ENCODE results near the gene TMC5. TPM values are rescaled to one million over a fixed set of nuclear protein-coding genes. Genes with fewer than 3 reads are reported as not detected.
"Not testable (repeated sequence)": the region's sequence is repeated elsewhere in the genome, so short reads cannot be mapped to it uniquely, and the experiment has no call there.

Gene TMC5
- total RNA-seq, 1 donor from 2014 or later: not detected

DNA sequence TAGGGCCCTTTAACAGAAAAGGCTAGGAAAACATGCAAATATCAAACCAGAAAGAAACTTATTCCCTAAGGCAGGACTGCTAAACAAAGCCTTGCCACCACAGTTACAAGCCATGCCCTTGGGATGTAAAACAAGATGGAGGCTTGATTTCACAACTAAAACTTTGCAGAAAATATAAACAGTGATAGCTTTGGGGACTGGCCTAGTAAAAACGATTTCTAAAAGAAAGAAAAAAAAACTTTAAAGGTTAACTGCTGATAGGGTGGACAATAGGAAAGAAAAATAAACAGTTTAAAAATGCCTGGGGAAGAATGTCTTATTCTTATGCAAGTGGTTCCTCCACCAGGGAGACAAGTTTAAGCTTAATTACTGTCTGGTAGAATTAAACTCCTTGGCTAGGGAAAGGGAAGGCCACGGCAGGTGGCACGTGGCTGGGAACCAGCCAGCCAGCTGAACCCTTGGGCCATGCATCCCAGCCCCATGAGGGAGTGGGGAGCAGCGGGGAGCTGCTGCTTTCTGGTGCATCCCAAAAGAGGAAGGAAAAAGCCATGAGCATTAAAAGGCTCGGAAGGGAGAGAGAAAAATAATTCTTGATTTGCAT lies 10.7 kb upstream of the TMC5 start:
- no peak for DNase-seq (ENCODE audit: low read depth, low spot score)

DNA sequence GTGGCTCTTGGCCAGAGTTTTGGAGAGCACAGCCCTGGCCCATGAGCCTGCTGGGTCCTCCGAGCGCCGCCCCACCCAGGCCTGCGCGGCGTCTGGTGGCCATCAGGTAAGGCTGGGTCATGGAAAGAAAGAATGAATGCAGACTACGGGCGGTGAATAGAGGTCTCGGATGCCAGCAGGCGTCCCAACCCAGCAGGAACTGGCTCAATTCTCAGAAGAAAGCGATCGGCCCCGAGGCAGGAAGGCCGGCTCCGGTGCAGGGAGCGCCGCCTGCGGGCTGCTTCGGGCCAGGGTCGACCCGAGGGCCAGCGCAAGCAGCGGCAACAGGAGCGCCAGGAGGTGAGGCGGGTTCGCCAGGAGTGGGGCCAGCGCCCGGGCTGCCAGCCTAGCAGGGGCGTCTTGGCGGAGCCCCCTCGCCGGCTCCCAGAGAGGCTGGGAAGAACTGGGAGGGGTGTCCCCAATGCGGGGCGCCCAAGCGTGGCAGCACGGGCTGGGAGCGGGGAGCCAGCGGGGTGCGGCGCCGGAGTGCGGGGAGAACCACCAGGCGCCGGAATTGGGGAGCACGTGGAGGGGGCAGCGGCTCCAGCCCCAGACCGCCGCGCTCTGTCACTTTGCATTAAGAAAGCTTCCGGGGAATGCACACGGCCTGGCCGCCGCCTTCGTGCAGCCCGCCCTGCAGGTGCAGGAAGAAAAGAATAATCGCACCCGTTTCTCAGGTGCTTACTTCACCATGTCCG lies 7.1 kb upstream of the TMC5 start:
- no peak for DNase-seq (ENCODE audit: low read depth, low spot score)

DNA sequence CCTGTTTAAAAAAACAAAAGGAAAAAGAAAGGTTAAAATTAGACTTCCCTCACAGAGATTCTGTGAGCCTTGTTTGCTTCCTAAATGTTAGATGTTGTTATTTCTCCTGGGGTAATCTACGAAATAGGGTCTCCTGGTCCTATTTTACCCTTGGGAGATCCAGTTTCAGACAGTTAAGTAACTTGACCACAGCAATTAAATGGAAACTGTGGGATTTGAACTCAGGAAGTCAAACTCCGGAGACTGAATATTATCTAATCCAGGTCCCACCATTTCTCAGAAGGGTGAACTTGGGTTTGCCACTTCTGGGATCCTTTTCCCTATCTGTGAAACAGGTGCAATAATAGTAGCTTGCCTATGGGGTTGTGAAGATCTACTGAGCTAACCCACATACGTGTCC lies 6.4 kb upstream of the TMC5 start:
- no peak for DNase-seq (ENCODE audit: low read depth, low spot score)

DNA sequence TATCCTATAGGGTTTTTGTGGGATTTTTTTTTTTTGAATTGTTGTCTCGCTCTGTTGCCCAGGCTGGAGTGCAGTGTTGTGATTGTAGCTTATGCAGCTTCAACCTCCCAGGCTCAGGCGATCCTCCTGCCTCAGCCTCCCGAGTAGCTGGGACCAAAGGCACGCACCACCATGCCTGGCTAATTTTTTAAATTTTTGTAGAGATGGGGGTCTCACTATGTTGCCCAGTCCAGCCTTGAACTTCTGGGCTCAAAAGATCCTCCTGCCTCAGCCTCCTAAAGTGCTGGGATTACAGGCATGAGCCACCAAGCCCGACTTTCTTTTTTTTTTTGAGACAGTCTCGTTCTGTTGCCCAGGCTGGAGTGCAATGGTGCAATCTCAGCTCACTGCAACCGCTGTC lies 5.6 kb upstream of the TMC5 start:
- not testable (repeated sequence) for DNase-seq (ENCODE audit: low read depth, low spot score)

DNA sequence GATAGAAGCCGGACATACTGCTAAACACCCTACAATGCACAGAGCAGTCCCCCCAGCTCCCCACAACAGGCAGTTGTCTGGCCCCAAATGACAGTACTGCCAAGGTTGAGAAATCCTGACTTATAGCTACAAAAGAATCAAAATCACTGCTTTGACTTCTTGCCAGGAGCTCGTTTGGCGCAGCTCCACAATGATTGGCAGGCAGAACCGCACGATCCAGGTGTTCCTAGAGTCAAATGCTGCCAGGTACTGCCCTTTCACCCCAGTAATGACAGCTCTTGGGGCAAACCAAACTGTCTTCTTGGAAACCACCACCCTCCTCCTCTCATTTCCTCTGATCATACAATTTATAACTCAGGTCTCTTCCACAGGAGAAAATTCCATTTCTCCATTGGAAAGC lies 2.2 kb upstream of the TMC5 start:
- no peak for DNase-seq (ENCODE audit: low read depth, low spot score)

DNA sequence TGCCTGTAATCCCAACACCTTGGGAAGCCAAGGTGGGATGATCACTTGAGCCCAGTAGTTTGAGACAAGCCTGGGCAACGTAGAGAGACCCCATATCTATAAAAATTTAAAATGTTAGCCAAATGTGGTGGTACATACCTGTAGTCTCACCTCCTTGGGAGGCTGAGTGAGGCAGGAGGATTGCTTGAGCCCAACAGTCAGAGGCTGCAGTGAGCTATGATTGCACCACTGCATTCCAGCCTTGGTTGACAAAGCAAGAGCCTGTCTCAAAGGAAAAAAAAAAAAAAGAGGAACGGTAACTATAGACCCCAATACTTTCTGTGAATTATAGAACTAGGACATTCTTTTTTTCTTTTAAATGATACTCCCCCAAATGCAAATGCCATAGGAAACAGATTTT lies 1.8 kb upstream of the TMC5 start:
- no peak for DNase-seq (ENCODE audit: low read depth, low spot score)

DNA sequence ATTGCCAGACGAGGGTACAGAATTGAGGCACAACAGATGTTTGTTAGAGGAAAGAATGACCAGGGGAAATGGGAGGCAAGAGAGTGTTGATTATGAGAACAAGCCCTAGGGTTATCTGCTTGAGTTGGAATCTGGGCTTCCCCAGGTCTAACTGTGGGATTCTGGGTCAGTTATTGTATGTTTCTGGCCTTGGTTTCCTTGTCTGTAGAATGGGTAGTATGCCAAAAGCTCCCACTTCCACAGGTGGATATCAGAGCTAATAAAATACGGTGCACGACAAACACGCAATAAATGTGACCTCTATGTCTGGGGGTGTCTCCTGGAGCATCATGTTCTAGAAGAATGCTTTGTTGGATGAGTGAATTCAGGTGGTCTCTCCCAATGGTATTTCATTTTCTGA lies 517 bp downstream of the TMC5 start:
- DNase-seq (ENCODE audit: low read depth, low spot score): no peak

DNA sequence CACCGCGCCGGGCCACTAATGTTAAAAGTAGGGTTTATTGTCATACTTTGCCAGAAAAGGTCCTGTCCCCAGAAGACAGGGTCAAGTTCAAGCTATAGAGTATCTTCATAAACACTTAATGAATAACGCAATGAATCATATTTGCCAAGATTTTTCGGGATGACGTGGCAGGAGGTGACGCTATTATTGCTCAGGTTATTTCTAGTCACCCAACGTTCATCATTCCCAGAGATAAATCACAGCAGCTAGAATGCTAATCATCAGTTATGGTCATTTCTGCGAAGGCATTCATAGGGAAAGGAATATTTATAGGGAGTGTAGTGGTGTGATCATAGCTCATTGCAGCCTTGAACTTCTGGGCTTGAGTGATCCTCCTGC lies 2.0 kb downstream of the TMC5 start:
- no peak for DNase-seq (ENCODE audit: low read depth, low spot score)

DNA sequence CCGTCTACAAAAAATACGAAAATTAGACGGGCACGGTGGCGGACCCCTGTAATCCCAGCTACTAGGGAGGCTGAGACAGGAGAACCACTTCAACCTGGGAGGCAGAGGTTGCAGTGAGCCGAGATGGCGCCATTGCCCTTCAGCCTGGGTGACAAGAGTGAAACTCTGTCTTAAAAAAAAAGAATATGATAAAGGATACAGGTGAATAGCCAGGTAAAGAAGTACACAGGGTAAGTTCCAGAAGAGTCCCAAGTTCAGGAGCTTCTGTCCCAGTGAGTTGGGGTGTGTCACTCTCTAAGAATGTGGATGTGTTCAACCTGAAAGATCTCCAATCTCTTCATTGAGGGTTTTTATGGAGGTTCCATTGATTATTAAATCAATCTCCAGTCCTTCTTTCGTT lies 6.8 kb downstream of the TMC5 start:
- no peak for DNase-seq (ENCODE audit: low read depth, low spot score)

DNA sequence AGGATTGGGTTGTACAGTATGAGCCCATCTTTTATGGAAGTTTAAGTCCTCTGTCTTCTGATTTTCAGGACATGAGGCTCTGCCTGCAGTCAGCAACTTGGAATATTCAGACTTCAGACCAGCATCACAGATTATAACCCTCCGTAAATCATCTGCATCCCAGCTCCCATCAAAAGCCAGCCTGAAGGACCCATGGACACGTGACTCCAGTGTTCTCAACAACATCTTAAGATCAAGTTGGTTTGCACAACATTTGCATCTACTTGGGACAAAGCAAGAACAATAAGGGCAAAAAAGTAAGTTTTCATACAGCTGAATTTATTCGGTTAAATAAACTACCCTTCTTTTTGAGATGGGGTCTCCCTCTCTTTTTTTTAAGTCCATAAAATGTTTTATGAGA lies 12.7 kb downstream of the TMC5 start:
- no peak for DNase-seq (ENCODE audit: low read depth, low spot score)

DNA sequence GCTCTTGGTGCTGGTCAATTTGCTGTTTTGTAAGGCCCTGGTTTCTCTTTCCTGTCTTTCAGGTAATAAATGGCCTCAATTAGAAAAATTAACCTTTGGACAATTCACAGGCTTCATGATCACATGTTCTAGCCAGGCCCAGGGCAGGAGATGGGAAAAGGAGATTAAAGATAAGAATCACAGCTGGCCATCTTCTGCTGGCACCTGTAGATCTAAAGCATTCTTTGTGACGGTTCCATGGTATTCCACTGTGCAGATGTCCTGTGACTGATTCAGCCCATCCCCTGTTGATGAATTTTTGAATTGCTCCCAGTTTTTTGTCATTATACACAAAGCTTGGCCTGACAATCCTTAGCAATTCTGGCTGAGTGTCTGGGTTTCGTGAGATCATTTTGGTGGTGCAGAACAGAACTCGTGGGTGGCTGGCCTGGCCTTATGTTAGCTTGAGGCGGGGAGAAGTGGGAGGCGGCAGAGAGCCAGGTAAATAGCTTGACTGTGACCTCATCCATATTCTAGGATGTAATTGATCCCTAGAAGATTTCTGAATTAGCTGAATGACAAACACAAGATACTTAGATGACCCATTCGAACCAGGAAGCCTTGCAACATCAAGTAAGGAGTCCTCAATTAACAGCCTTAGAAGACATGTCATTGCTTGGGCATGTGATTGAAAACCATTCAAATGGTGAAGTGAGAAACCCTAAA lies 14.1 kb downstream of the TMC5 start:
- DNase-seq (ENCODE audit: low read depth, low spot score): no peak

DNA sequence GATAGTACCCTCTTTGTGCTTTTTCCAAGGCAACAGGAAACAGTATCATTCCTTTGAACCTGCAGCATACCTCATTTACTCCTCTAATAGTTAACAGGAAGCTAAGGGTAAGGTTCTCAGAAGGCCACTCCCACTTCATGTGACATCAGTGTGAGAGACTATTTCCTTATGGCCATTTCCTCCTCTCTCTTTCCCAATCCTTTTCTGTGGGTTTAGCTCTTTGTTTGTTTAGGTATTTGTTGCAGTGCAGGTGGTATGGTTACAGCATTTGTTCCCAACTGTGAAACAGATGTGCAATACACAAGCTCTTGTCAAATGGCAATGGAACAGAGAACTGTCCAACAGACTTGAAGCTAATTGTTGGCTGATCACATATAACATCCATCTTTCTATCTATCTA lies 14.7 kb downstream of the TMC5 start:
- no peak for DNase-seq (ENCODE audit: low read depth, low spot score)

DNA sequence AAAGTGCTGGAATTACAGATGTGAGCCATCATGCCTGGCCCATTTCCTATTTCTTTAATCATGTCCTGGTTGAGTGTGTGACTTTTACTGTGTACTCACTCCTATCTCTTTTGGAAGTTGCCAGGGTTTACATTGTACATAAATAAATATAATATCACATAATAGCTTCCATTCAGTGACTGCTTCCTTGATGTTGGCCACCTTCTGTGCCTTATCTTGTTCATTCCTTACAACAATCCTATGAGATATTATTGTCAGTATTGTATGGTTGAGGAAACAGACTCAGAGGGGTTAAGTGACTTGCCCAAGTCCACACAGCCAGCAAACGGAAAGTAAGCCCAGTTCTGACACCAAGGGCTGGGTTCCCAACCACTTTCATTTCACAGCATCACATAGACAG lies 16.9 kb downstream of the TMC5 start:
- DNase-seq (ENCODE audit: low read depth, low spot score): no peak

DNA sequence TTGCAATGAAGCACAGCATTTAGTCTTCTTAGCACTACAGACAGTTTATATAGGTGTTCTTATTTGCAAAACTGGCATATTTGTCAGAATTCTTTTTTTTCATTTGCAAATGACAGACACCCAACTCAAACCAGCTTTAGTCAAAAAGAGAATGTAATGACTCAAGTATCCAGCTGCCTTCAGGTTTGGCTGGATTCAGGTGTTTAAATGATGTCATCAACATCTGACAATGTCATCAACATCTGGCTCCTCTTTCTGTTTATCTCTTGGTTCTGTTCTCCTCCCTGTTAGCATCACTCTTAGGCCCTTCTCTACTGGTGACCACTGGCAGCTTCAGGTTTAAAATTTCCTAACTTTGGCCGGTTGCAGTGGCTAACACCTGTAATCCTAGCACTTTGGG lies 18.9 kb downstream of the TMC5 start:
- no peak for DNase-seq (ENCODE audit: low read depth, low spot score)

DNA sequence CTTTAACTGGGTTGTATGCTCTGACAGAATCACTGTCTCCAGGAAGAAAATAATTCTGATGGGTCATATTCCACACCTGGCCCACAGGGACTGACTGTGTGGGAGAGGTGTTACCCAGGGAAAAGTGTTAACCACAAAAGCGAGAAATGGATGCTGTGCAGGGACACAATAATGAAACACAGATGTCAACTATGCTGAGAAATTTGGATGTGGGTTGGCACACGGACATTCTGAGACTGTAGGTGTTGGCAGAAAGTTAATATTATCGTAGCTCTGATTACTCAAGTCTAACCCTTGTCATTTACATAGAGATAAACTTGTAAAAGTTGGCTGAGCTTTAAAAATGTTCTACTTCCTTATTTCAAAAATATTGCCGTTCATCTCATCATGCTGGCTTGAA lies 19.6 kb downstream of the TMC5 start:
- DNase-seq (ENCODE audit: low read depth, low spot score): no peak

DNA sequence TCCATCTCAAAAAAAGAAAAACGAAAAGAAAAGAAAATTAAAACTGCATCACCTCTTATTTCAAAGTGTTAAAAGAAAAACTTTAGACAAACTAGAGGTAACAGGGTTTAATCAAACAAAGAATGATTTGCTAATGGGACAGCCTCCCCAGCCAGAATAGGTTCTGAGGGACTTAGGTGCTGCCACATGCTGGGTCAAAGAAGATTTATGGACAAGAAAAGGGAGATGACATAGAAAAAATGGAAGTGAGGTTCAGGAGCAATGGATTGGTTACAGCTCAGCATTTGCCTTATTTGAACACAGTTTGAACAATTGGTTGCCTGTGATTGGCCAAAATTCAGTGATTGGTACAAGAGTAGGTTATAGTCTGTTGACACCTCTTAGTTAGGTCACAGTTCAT lies 21.1 kb downstream of the TMC5 start:
- no peak for DNase-seq (ENCODE audit: low read depth, low spot score)

DNA sequence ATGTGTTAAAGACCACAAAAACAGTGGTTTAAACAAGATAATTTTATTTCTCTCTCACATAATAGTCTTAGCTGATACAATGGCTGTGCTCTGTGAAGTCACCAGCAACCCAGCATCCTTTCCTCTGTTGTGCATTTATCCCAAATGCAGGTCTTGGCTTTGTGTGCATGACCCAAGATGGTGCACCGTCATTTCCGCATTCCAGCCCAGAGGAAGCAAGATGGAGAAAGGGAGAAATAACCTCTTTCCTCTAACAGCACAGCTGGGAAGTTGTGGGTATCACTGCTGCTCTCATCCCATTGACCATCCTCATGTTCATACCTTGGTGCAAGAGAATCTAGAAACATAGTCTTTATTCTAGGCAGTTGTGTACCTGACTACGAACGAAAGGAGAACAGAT lies 21.8 kb downstream of the TMC5 start:
- DNase-seq (ENCODE audit: low read depth, low spot score): no peak

DNA sequence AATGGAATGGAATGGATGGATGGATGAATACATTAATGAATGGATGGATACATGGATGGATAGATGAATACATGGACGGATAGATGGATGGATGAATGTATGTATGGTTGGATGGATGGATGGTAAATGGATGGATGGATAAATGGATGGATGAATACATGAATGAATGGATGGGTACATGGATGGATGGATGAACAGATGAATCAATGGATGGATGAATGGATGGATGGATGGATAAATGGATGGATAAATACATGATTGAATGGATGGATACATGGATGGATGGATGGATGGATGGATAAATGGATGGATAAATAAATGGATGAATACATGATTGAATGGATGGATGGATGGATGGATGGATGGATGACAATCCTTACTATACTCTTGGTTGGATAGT lies 26.0 kb downstream of the TMC5 start:
- no peak for DNase-seq (ENCODE audit: low read depth, low spot score)

DNA sequence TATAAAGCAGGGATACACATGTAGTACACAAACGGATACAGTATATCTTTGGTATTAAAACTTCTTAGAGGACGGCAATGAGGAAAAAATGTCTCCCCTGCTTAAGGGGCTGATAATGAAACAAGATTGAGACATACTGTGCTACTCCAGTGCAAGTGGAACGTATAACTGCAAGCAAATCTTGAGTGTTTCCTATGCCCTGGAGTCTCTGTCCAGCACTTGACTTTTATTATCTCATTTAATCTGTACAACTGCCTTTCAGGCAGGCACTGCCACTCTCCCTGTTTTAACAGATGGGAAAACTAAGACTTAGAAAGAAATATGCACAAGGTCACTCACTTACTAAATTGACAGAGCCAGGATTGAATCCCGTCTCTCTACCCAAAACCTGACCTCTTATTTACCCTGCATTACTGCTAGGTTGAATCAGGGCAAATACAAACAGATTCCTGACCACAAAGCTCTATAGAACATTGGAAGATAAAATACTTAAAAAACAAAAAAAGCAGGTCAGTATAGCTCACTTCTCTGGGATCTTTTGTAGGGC lies 28.7 kb downstream of the TMC5 start:
- no peak for DNase-seq (ENCODE audit: low read depth, low spot score)

DNA sequence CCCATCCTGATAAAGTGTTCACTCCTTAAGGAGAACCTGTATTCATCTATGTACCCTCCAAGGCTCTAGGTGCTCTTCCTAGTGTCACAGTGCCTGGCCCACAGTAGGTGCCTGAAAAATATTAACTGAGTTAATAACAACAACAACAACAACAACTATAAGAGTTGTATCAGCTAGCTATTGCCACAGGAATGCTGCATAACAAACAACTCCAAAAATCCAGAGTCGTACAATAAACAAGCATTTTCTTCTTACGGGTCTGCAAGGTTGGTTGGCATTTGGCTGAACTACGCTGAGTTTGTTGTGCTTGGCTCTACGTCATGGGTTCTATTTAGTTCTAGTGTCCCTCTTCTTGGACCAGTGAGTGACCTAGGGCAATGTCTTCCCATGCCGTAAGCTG lies 29.2 kb downstream of the TMC5 start:
- DNase-seq (ENCODE audit: low read depth, low spot score): no peak

DNA sequence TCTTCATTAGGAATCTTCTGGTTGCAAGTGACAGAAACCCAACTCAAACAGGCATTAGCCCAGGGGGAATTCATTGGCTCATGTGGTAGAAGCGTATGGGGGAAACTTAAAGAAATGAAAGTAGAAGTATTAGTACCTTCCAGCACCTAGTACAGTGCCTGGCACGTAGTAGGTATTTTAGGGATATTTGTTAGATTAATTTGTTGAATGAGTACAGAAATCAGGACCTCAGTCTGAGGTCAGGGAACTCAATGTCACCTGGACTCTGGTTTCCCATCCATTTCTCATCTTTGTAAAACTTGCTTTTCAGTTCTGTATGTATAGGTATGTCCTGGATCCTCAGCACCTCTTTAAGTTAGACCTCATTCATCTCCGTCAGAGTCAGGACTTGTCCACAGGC lies 32.5 kb downstream of the TMC5 start:
- no peak for DNase-seq (ENCODE audit: low read depth, low spot score)

DNA sequence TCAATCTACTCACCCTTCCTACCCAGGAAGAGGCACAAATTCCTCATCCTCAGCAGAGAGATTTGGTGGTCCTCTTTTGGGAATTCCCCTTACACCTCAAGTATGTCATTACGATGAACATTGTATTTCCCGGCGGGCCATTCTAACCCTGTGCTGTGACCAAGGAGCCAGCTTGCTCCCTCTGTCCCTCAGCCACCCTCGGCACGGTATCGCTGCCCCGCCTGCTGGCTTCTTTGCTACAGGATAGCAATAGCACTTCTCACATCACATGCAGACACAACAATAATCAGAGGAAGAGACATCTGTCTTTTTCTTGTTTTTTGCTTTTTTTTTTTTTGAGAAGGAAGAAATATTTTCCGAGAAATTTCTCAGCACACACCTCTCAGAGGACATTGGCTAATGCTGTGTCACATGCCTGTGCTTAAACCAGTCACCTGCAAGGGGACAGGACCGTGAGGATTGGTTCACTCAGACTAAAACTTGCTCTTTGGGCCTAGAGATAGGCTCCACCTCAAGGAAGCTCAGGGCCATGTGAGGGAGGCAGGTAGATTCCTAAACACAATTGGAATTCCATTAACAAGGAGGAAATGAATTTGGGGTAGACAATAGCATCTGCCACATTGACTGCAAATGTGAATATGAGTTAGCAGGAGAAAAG lies 41.2 kb downstream of the TMC5 start:
- DNase-seq (ENCODE audit: low read depth, low spot score): no peak

Data from pulmonary artery endothelial cell (primary cell).